Renal pelvis (tissue), 4 donors: ENCODE measurements around the gene ADGRV1. TPM values are rescaled to one million over a fixed set of nuclear protein-coding genes. Genes with fewer than 3 reads are reported as not detected.

Experiments used
- DNase-seq: peaks from one replicate; pipeline ENCODE4 v3.0.0-alpha.2; 2013
- polyA plus RNA-seq, 3 donors: library from polyadenylated mRNA; unstranded; fragments of 120-200 nt; gene quantifications; one replicate each; pipeline ENCODE4 v1.2.1, GENCODE V29; 2013; ENCODE audit not compliant: insufficient read length in 3 of 3

Gene ADGRV1
- polyA plus RNA-seq, 3 donors: 11.3 to 15.4 (median 14.0) TPM

- no peak for DNase-seq
These were observed 308.5 kb downstream of the ADGRV1 start for GRCh38 chr5:90866915-90867731.

GRCh38 chr5:90868799-90869198 lies 310.2 kb downstream of the ADGRV1 start:
- DNase-seq: no peak

DNA sequence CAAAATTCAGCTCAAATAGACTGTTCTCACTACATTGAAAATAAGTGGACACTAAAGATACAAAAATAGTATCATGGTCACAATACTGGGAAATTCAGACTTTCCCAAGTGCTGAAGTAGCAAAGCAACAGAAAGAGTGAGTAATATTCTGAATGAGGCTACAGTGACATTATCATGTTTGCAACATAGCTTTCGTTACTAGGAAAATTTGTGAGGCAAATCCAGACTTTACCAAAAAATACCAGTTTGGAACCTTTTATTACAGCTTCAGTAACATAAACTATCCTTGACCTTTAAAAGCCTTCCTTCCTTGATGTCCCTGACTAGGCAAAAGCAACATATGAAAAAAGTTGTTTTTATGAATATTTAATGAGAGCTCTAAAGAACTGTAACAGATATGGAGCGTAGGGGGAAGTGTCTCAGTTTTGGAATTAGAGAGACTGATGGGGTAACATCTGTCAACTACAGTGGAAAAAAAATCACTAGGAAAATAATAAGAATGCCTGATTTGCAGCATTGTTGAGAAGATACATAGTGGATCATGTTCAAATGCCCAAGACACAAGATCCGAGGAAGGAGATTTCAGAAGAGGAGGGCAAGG lies 312.9 kb downstream of the ADGRV1 start:
- DNase-seq: no peak

GRCh38 chr5:90873033-90873517 lies 314.5 kb downstream of the ADGRV1 start:
- DNase-seq: no peak

GRCh38 chr5:90874066-90874465 lies 315.5 kb downstream of the ADGRV1 start:
- DNase-seq: no peak

GRCh38 chr5:90875456-90875855 lies 316.9 kb downstream of the ADGRV1 start:
- DNase-seq: no peak

GRCh38 chr5:90876366-90876765 lies 317.8 kb downstream of the ADGRV1 start:
- no peak for DNase-seq

GRCh38 chr5:90877049-90877448 lies 318.5 kb downstream of the ADGRV1 start:
- DNase-seq: no peak

- DNase-seq: peak; percentile 14
These were observed 319.5 kb downstream of the ADGRV1 start for GRCh38 chr5:90878081-90878480.

DNA sequence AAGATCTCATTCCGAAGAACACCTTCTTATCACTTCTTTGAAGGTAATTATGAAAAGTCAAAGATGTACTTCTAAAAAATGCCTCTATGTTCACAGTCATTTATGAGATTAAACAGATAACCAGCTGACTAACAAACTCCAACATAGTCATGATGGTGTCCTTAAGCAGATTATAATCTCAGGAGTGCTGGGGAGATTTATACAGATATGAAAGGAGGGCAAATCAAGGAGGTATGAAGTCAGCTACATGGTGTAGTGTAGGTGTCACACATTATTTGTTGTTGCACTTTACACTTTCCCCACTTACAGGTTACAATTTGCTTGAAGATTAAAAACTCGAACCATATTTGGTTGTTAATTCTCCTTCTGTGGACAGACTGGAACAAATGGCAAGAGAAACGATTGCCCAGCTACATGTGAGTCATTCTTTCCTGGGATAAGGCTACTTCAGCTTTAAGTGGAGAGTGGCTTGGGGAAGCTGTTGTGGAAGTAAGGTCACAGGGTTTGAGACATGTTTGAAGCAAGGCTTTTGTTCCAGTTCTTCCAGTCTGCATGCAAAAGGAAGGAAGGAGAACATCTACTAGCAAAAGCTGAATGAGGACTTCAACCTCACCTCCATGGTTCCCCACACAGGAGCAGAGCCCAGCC lies 320.1 kb downstream of the ADGRV1 start:
- DNase-seq: no peak

GRCh38 chr5:90881626-90882150 lies 323.1 kb downstream of the ADGRV1 start:
- no peak for DNase-seq

DNA sequence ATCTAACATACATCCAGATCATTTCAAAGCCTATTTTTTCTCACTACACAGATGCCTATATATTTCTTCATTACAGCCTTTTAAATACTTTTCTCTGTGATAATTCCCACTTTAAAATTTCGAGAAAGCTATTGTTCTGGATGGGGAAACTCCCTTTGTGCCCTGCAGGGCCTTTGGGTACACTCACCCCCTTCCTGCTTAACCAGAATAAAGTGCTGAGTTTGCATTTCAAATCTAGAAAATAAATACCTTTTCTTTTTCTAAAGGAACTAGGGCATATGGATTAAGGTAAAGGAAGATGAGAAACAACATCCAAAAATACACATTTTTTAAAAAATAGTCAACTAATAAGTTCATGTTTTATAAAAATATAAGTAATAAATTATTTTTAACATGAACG lies 323.9 kb downstream of the ADGRV1 start:
- DNase-seq: no peak

- DNase-seq: no peak
These were observed 326.7 kb downstream of the ADGRV1 start for GRCh38 chr5:90885180-90885868.

DNA sequence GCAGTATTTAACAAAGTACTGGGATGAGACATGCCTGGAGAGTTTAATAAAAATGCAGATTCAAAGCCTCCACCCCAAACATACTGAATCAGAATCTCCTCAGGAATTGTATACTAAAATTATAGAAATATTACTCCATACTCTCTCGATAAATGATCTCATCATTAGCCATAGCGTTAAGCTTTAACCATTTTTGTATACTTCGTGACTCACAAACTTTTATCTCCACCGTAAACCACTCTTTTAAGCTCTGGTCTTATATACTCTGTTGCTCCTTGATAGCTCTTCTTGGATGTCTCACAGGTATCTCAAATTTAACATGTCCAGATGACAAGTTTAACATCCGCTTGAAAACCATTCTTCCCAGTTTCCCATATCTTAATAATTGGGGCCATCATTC lies 327.8 kb downstream of the ADGRV1 start:
- no peak for DNase-seq

DNA sequence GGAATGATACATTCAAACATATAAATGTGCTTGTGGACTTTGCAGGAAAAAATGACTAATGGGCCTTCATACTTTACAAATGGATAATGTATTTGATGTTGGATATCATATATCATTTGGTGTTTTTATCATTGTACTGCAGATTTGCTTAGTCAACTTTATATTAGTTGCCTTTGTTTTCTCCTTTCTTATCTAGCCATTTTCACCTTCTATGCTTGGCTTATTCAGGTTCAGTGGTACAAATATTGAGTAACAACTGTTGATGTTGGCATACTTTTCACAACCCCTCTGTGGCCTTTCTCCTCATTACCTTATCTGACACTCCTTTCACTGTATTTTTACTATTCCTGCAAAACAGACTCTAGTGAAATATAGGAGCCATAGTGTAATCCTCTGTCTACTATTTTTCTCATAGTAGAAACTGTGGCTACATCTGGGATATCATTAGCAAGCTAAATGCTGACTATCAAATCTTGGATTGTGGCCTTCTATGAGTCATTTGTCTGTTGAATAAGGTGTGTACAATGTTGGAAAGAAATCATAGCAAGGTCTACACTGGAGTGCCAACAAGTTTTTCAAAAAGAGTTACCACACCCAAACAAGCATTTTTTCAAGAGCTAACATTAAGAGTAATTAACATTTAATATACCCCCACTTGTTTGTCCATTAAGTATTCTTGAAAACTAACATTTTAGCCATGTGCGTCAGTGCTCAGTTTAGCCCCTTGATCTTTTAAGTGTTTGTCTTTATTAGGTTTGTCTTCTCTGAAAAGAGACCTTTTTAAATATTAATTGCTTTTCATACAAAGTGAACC lies 330.1 kb downstream of the ADGRV1 start:
- DNase-seq: no peak

- DNase-seq: no peak
These were observed 330.7 kb downstream of the ADGRV1 start for GRCh38 chr5:90889325-90889600.

DNA sequence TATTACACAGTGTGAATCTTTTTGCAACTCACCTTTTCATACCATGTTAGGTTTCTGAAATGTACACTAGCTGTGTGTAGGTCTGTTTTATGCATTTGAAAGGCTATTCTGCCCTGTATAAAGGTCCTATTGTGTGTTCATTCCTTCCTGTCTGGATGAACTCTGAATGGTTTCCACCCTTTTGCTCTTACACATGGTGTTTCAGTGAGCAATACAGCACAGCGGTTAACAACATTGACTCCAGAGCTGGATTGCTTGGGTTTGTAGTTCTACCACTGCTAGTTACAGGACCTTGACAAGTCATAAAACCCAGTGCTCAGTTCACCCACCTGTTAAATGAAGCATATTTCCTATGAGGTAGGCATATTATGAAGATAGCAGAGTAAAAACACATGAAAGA lies 331.6 kb downstream of the ADGRV1 start:
- DNase-seq: no peak

- no peak for DNase-seq
These were observed 336.3 kb downstream of the ADGRV1 start for GRCh38 chr5:90894866-90895420.

DNA sequence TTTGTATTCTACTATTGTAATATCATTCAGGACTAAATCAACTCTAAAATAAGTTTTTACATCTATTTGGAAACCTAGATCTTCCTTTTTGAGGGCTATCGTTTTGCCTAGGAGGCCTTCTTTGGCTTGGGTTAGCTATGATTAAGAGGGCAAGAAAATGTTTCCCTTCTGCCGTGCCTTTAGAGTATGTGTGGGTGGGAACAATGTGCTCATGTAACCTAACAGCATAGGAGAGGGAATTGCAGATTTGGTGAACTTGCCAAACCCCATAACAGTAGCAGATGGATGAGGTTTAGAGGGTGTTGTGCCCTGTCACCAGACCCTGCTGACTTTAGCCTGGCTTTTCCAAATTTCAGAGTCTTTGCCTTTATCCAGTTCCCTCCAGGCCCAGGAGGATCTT lies 339.0 kb downstream of the ADGRV1 start:
- no peak for DNase-seq

- no peak for DNase-seq
These were observed 339.9 kb downstream of the ADGRV1 start for GRCh38 chr5:90898326-90899013.
